Measurements from ENCODE around the gene MAFF. TPM values are rescaled to one million over a fixed set of nuclear protein-coding genes. Genes with fewer than 3 reads are reported as not detected.

Gene MAFF
- total RNA-seq, 3 donors from 2014 or later = 37.3 to 126 (median 85.5) TPM

DNA sequence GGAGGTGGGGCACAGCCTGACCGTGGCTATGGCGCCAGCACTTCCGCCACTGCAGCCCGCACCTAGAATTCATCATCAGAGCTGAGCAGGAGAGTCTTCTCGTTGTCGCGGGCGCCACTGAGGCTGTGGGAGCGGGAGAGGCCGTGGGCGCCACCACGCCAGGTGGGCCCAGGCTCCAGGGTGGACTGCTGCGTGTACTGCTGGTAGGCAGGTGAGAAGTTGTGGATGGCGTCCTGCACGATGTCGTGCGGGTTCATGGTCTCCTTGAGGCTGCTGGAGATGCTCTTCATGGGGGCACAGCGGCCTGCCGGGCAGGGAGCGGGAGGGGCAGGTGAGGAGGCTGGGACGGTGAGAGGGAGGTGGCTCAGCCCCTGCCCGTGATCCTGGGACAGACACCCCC is 19.6 kb downstream of the MAFF start:
- Histone ChIP-seq H3K4me1 (peaks cover 18 to 25% of the 10 kb centered on the region in 2 donors), H3K36me3 (no peaks in the 10 kb centered on the region), H3K27ac (peak overlapping the region; percentile 96 to 97), H3K4me3 (no peak overlapping the region), H3K27me3 (peaks cover 0 to 3% of the 10 kb centered on the region in 2 donors), H3K9me3 (no peaks in the 10 kb centered on the region)
- TF ChIP-seq POLR2AphosphoS5 (IDR thresholded peaks at IDR 0.05) (no peak), CTCF (IDR thresholded peaks at IDR 0.05) (no peak), POLR2A (IDR thresholded peaks at IDR 0.05) (no peak)
- no peak for DNase-seq (ENCODE audit: low spot score in 2 of 2)
- intact Hi-C loops (cut with DNase I; ENCODE audit: low total_unique reads) = no loop called here

GRCh38 chr22:38221908-38222796 is 20.4 kb downstream of the MAFF start:
- Histone ChIP-seq H3K27ac (peak overlapping the region; percentile 96 to 97), H3K4me3 (no peak overlapping the region), H3K4me1 (peaks cover 18 to 26% of the 10 kb centered on the region in 2 donors), H3K9me3 (no peaks in the 10 kb centered on the region), H3K27me3 (peaks cover 0 to 3% of the 10 kb centered on the region in 2 donors), H3K36me3 (no peaks in the 10 kb centered on the region)
- TF ChIP-seq POLR2AphosphoS5 (IDR thresholded peaks at IDR 0.05) (no peak), POLR2A (IDR thresholded peaks at IDR 0.05) (no peak), CTCF (IDR thresholded peaks at IDR 0.05) (no peak)
- intact Hi-C loops (cut with DNase I; ENCODE audit: low total_unique reads) = no loop called here
- no peak for DNase-seq (ENCODE audit: low spot score in 2 of 2)

GRCh38 chr22:38222797-38223119 is 21.0 kb downstream of the MAFF start:
- DNase-seq (ENCODE audit: low spot score in 2 of 2) = peak; percentile 77 to 82
- peak; percentile 13 to 68 (median 14) for TF ChIP-seq POLR2AphosphoS5 (IDR thresholded peaks at IDR 0.05)
- TF ChIP-seq CTCF (IDR thresholded peaks at IDR 0.05) = no peak
- no peaks in the 10 kb centered on the region for H3K36me3 ChIP-seq
- intact Hi-C loops (cut with DNase I; ENCODE audit: low total_unique reads) = no loop called here
- no peaks in the 10 kb centered on the region for H3K9me3 ChIP-seq
- peak overlapping the region; percentile 96 to 97 for H3K27ac ChIP-seq
- peaks cover 18 to 32% of the 10 kb centered on the region in 2 donors for H3K4me1 ChIP-seq
- H3K4me3 ChIP-seq = no peak overlapping the region
- peaks cover 0 to 3% of the 10 kb centered on the region in 2 donors for H3K27me3 ChIP-seq

GRCh38 chr22:38223289-38223960 is 21.6 kb downstream of the MAFF start:
- H3K4me3 ChIP-seq = peak overlapping the region in 1 of 3 donors; percentile 3
- no peaks in the 10 kb centered on the region for H3K36me3 ChIP-seq
- no peak for DNase-seq (ENCODE audit: low spot score in 2 of 2)
- peaks cover 18 to 33% of the 10 kb centered on the region in 2 donors for H3K4me1 ChIP-seq
- TF ChIP-seq POLR2AphosphoS5 (IDR thresholded peaks at IDR 0.05) (no peak), CTCF (IDR thresholded peaks at IDR 0.05) (peak in 1 of 3 donors; percentile 36)
- no peaks in the 10 kb centered on the region for H3K9me3 ChIP-seq
- intact Hi-C loops (cut with DNase I; ENCODE audit: low total_unique reads) = no loop called here
- H3K27me3 ChIP-seq = peaks cover 0 to 3% of the 10 kb centered on the region in 2 donors
- H3K27ac ChIP-seq = peak overlapping the region; percentile 96 to 97
